Uterus (tissue), 4 donors: Measurements from ENCODE around the gene ARHGAP44. TPM values are rescaled to one million over a fixed set of nuclear protein-coding genes. Genes with fewer than 3 reads are reported as not detected.

ENCODE experiments used
- DNase-seq, 2 donors: peaks; one replicate each; pipeline ENCODE4 v3.0.0-alpha.2; 2019 to 2020
- H3K27ac ChIP-seq, 2 donors: fragments of 200-600 bp; sonication (generic); 1 replicate in 1 of 2; 2 replicates in 1 of 2; pipeline ENCODE4 v1.5.1; 2016 to 2018
- H3K27me3 ChIP-seq, 2 donors: fragments of 200-600 bp; sonication (generic); one replicate each; pipeline ENCODE4 v1.5.1; 2018 to 2019; ENCODE audit warnings: control low read depth in 1 of 2
- H3K36me3 ChIP-seq, 2 donors: fragments of 200-600 bp; sonication (generic); one replicate each; pipeline ENCODE4 v1.5.1; 2019; ENCODE audit warnings: control low read depth in 1 of 2
- H3K4me1 ChIP-seq, 2 donors: fragments of 200-600 bp; sonication (generic); one replicate each; pipeline ENCODE4 v1.5.1; 2018 to 2019; ENCODE audit warnings: control low read depth in 1 of 2
- H3K4me3 ChIP-seq, 2 donors: fragments of 200-600 bp; sonication (generic); 1 replicate in 1 of 2; 2 replicates in 1 of 2; pipeline ENCODE4 v1.5.1; 2018 to 2019; ENCODE audit warnings: mild to moderate bottlenecking in 1 of 2
- H3K9me3 ChIP-seq, 2 donors: fragments of 200-600 bp; sonication (generic); one replicate each; pipeline ENCODE4 v1.5.1; 2019; ENCODE audit warnings: control low read depth in 1 of 2
- CTCF ChIP-seq, 4 experiments: fragments of 200-600 bp in 2 of 4; fragments of 450-650 bp in 2 of 4; sonication (generic) in 2 of 4; IDR thresholded peaks; one replicate each; pipeline ENCODE4 v1.5.1; 2016 to 2019; ENCODE audit warnings: antibody characterized with exemption in 4 of 4, mild to moderate bottlenecking in 2 of 4, moderate library complexity in 1 of 4
- POLR2A ChIP-seq, 2 donors: fragments of 450-650 bp; IDR thresholded peaks; one replicate each; pipeline ENCODE4 v1.6.1; 2016; ENCODE audit warnings: antibody characterized with exemption in 2 of 2, mild to moderate bottlenecking in 1 of 2, moderate library complexity in 1 of 2
- intact Hi-C: fragments of 100-400 bp; cut with DNase I; formaldehyde crosslinking; loops from one replicate; pipeline ENCODE4 v1.15.1; 2023; ENCODE audit warnings: low total_unique reads
- total RNA-seq, 4 donors: library from RNA; depleted of rRNA in 3 of 4; stranded (reverse); fragments of >200 nt in 3 of 4; gene quantifications; one replicate each; pipeline versions ENCODE4 v1.1.0 to v1.2.4, GENCODE V29; 2014 to 2023
- donor health status: DM: yes; HTN: yes; CAD: no.

Gene ARHGAP44
- total RNA-seq, 4 donors from 2014 or later, result 2.6 to 19.1 (median 13.2) TPM

- Histone ChIP-seq H3K27ac (no peak overlapping the region), H3K9me3 (no peaks in the 10 kb centered on the region), H3K36me3 (no peaks in the 10 kb centered on the region), H3K4me3 (no peak overlapping the region), H3K4me1 (no peaks in the 10 kb centered on the region), H3K27me3 (no peaks in the 10 kb centered on the region)
- TF ChIP-seq CTCF (IDR thresholded peaks at IDR 0.05) (no peak), POLR2A (IDR thresholded peaks at IDR 0.05) (no peak)
- intact Hi-C loops, result no loop called here
- no peak for DNase-seq
Observed at GRCh38 chr17:12794919-12795532, 5.7 kb downstream of the ARHGAP44 start.

GRCh38 chr17:12800855-12801365, 11.6 kb downstream of the ARHGAP44 start:
- H3K4me1 ChIP-seq, result no peaks in the 10 kb centered on the region
- no peak for TF ChIP-seq CTCF (IDR thresholded peaks at IDR 0.05)
- TF ChIP-seq POLR2A (IDR thresholded peaks at IDR 0.05), result no peak
- no peaks in the 10 kb centered on the region for H3K36me3 ChIP-seq
- no peak overlapping the region for H3K27ac ChIP-seq
- no peak for DNase-seq
- intact Hi-C loops, result no loop called here
- no peak overlapping the region for H3K4me3 ChIP-seq
- no peaks in the 10 kb centered on the region for H3K9me3 ChIP-seq
- H3K27me3 ChIP-seq, result no peaks in the 10 kb centered on the region

DNA sequence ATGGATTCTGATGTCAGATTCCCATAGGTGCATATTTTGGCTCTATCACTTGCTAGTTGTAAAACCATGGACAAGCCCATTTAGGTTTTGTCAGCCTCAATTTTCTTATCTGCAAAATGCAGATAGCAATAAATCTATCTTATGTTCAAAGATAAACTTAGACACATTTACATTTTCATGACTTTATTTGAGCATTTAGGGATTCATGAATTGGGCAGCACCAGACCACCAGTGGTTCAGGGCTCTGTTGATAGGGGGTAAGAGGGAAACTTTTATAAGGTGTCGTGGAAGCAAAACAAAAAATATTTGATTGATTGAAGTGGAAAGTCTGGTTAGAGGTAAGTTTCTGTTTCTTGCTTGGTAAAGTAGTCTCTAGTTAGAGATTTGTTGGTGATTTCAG, 17.3 kb downstream of the ARHGAP44 start:
- Histone ChIP-seq H3K9me3 (peaks cover 0 to 3% of the 10 kb centered on the region in 2 donors), H3K4me1 (no peaks in the 10 kb centered on the region), H3K27me3 (no peaks in the 10 kb centered on the region), H3K27ac (no peak overlapping the region), H3K36me3 (no peaks in the 10 kb centered on the region), H3K4me3 (no peak overlapping the region)
- intact Hi-C loops, result no loop called here
- DNase-seq, result no peak
- TF ChIP-seq CTCF (IDR thresholded peaks at IDR 0.05) (no peak), POLR2A (IDR thresholded peaks at IDR 0.05) (no peak)

DNA sequence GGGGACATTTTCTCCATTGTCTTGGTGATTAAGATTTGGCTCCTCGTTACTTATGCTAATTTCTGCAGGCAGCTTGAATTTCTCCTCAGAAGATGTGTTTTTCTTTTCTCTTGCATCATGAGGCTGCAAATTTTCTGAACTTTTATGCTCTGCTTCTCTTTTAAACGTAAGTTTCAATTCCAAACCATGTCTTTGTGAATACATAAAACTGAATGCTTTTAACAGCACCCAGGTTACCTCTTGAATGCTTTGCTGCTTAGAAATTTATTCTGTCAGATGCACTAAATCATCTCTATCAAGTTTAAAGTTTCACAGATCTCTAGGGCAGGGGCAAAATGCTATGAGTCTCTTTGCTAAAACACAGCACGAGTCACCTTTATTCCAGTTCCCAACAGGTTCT, 19.4 kb downstream of the ARHGAP44 start:
- intact Hi-C loops, result no loop called here
- H3K27me3 ChIP-seq, result no peaks in the 10 kb centered on the region

More for the DNA sequence above, 19.4 kb downstream of the ARHGAP44 start:
- Histone ChIP-seq H3K4me1 (no peaks in the 10 kb centered on the region), H3K4me3 (no peak overlapping the region), H3K27ac (no peak overlapping the region), H3K9me3 (peaks cover 0 to 3% of the 10 kb centered on the region in 2 donors), H3K36me3 (no peaks in the 10 kb centered on the region)
- TF ChIP-seq POLR2A (IDR thresholded peaks at IDR 0.05) (no peak), CTCF (IDR thresholded peaks at IDR 0.05) (no peak)
- no peak for DNase-seq
